ENCODE data around the gene JDP2.

JDP2 gene

GRCh38 chr14:75437201-75438143 is 9.7 kb downstream of the JDP2 start:
- TF ChIP-seq GATA1 (IDR thresholded peaks at IDR 0.05; ENCODE audit: low read depth, low read length) (no peak), POLR2A (IDR thresholded peaks at IDR 0.05; ENCODE audit: low read length) (no peak)
- DNase-seq, result no peak

DNA sequence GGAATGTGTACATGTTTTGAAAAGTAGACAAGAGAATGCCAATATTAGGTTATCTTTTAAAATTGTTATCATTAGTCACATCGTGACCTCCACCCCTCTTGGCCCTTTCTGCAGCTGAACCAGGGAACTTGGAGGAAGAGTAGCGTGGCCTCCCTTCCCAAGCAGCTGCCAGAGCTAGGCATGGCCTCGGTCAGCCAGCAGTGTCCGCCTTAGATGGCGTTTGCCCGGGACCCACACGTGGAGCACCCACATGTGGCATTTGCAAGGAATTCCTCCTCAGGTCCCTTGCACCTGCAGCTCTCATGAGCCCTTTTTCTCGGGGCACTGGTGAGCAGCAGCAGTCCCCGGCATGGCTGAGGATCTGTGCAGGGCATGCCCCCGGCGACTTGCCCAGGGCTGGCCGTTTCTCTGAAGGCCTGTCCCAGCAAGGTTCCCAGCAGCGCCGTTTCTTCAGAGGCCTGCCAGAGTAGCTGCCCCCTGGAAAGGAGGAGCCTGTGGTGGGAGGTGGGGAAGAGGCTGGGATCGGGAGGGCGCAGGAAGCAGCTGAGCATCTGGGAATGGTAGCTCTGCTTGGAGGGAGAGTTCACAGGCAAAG is 10.8 kb downstream of the JDP2 start:
- no peak for DNase-seq
- TF ChIP-seq POLR2A (IDR thresholded peaks at IDR 0.05; ENCODE audit: low read length) (no peak), GATA1 (IDR thresholded peaks at IDR 0.05; ENCODE audit: low read depth, low read length) (no peak)

DNA sequence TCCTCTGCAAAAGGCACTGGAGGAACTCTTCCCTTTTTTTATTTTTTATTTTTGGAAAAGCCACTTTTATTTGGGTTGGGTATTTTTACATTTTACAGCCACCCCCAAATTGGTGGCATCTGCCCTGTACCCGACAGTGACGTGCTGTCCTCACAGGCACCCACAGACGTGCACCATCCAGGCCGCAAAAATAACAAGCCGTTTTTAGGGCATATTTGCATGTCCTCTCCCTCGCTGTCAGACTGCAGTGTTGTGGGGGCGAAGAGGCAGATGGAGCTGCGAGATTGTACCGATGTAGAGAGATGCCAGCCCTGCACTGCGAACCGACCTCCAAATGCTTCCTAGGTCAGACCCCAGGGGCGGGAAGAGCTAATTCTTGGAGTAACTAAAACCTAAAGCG is 12.2 kb downstream of the JDP2 start:
- no peak for DNase-seq
- no peak for TF ChIP-seq GATA1 (IDR thresholded peaks at IDR 0.05; ENCODE audit: low read depth, low read length)
- TF ChIP-seq POLR2A (IDR thresholded peaks at IDR 0.05; ENCODE audit: low read length), result no peak

DNA sequence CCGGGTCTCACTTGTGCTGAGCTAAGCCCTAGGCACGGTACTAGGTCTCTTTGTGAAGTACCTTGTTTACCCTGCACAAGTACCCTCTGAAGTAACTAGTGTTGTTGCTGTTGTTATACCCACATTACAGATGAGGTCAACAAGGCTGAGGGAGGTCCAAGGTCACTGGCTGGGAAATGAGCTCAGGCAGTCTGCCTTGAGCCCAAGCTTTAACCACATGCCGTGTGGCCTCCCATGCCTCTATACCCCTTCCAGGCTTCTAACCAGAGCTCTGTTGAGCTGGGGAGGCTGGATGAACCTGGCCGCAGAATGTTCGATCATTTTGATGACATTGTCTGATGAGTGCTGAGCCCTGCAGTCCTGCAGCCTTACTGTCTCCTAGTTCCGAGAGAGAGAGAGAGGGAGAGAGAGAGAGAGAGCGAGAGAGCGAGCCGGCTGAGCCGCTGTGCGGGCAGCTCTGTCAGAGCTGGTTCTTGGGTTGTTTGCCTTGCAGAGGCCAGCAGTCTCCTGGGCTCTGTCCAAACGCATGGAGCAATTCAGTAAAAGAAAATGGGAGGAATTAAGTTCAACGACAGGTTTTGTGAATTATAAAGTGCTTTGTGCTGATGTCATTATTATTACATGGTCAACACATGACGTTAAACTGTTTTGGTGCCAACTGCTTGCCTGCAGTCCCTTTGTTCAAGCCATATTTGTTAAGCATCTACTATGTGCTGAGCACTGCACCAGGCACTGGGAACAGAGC is 13.1 kb downstream of the JDP2 start:
- no peak for TF ChIP-seq POLR2A (IDR thresholded peaks at IDR 0.05; ENCODE audit: low read length)
- no peak for TF ChIP-seq GATA1 (IDR thresholded peaks at IDR 0.05; ENCODE audit: low read depth, low read length)
- no peak for DNase-seq

GRCh38 chr14:75441728-75442127 is 13.9 kb downstream of the JDP2 start:
- DNase-seq, result no peak
- TF ChIP-seq POLR2A (IDR thresholded peaks at IDR 0.05; ENCODE audit: low read length), result no peak
- no peak for TF ChIP-seq GATA1 (IDR thresholded peaks at IDR 0.05; ENCODE audit: low read depth, low read length)

GRCh38 chr14:75442166-75442565 is 14.3 kb downstream of the JDP2 start:
- TF ChIP-seq POLR2A (IDR thresholded peaks at IDR 0.05; ENCODE audit: low read length), result no peak
- TF ChIP-seq GATA1 (IDR thresholded peaks at IDR 0.05; ENCODE audit: low read depth, low read length), result no peak
- no peak for DNase-seq

DNA sequence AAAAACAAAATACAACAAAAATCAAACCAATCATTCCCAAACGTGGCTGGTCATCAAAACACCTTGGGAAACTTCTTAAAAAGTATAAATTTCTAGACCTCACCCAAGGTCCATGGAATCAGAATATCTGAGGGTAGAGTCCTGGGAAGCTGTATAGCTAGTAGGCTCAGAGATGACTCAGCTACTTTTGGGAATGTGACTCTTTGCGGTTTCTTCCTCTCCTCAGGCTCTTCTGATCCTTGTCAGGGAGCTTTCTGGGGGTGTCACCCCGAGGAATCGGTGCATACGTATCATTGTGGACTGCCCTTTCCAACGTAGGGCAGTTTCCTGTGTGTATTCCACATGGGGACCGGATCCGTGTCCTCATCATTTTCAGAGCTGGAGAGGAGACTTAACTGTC is 14.8 kb downstream of the JDP2 start:
- DNase-seq, result no peak
- TF ChIP-seq POLR2A (IDR thresholded peaks at IDR 0.05; ENCODE audit: low read length), result no peak
- no peak for TF ChIP-seq GATA1 (IDR thresholded peaks at IDR 0.05; ENCODE audit: low read depth, low read length)

- no peak for TF ChIP-seq GATA1 (IDR thresholded peaks at IDR 0.05; ENCODE audit: low read depth, low read length)
- TF ChIP-seq POLR2A (IDR thresholded peaks at IDR 0.05; ENCODE audit: low read length), result no peak
- DNase-seq, result no peak
These were observed 15.6 kb downstream of the JDP2 start for GRCh38 chr14:75443203-75443969.

DNA sequence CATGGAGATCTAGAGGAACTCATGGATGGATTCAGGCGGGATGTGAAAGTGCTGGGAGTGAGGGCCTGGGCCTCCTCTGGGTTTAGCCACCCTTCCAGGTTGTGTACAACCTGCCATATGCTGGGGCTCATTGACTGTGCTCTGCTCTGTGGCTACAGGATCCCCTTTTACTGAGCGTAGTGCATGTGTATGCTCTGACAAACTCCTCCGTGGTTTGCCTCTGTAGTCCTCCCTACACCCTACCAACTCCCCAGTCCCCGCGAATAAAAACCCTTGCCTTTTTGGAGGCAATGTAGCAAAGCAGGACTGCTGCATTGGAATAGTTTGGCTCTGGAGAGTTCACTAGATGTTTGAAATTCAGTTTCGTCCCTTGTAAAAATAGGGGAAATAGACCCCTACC is 17.4 kb downstream of the JDP2 start:
- no peak for TF ChIP-seq GATA1 (IDR thresholded peaks at IDR 0.05; ENCODE audit: low read depth, low read length)
- no peak for TF ChIP-seq POLR2A (IDR thresholded peaks at IDR 0.05; ENCODE audit: low read length)
- DNase-seq, result no peak

DNA sequence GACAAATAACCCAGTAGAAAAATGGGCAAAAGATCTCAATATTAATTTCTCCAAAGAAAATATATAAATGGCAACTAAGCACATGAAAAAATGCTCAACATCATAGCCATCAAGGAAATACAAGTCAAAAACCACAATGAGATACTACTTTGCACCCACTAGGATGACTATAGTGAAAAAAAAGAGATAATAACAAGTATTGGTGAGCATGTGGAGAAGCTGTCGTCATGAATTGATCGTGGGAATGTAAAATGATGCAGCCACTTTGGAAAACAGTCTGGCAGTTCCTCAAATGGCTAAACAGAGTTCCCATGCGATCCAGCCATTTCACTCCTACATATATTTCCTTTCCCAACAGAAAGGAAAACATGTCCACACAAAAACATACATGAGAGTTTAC is 18.1 kb downstream of the JDP2 start:
- no peak for DNase-seq
- TF ChIP-seq GATA1 (IDR thresholded peaks at IDR 0.05; ENCODE audit: low read depth, low read length), result no peak
- no peak for TF ChIP-seq POLR2A (IDR thresholded peaks at IDR 0.05; ENCODE audit: low read length)

- TF ChIP-seq GATA1 (IDR thresholded peaks at IDR 0.05; ENCODE audit: low read depth, low read length) (no peak), POLR2A (IDR thresholded peaks at IDR 0.05; ENCODE audit: low read length) (no peak)
- DNase-seq, result no peak
These were observed 18.6 kb downstream of the JDP2 start for GRCh38 chr14:75446447-75446846.

DNA sequence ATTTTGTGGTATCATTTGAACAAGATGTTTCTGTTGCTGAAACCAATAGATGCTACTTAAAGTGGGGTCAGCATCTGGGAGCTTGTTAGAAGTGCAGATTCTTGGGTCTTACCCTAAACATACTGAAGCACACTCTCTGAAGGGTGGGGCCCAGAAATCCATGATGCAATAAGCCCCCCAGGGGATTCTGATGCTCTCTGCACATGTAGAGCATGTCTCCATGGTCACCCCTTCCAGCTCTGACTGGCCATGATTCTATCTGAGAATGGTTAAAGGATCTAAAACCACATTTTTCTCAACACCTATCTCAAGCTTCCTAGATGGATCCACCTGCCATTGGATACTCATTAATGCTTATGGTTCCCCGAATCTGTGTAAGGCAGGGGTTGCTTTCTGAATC is 20.4 kb downstream of the JDP2 start:
- no peak for DNase-seq
- TF ChIP-seq GATA1 (IDR thresholded peaks at IDR 0.05; ENCODE audit: low read depth, low read length) (no peak), POLR2A (IDR thresholded peaks at IDR 0.05; ENCODE audit: low read length) (no peak)

- no peak for TF ChIP-seq GATA1 (IDR thresholded peaks at IDR 0.05; ENCODE audit: low read depth, low read length)
- no peak for TF ChIP-seq POLR2A (IDR thresholded peaks at IDR 0.05; ENCODE audit: low read length)
- no peak for DNase-seq
These were observed 21.2 kb downstream of the JDP2 start for GRCh38 chr14:75449036-75449435.

Measured in erythroblast (primary cell).